Activated CD4-positive, alpha-beta T cell treated with anti-CD3 and anti-CD28 coated beads, Interleukin-2, amount 50 U/mL, for 1 hour (primary cell): ENCODE data around the gene MAP3K5.
"Not testable (repeated sequence)": the region's sequence is repeated elsewhere in the genome, so short reads cannot be mapped to it uniquely, and the experiment has no call there.

Source experiments
- DNase-seq: peaks from one replicate; pipeline ENCODE4 v3.0.0-alpha.2; 2020

MAP3K5 gene

GRCh38 chr6:136719280-136720044 is 72.8 kb downstream of the MAP3K5 start:
- DNase-seq: no peak

DNA sequence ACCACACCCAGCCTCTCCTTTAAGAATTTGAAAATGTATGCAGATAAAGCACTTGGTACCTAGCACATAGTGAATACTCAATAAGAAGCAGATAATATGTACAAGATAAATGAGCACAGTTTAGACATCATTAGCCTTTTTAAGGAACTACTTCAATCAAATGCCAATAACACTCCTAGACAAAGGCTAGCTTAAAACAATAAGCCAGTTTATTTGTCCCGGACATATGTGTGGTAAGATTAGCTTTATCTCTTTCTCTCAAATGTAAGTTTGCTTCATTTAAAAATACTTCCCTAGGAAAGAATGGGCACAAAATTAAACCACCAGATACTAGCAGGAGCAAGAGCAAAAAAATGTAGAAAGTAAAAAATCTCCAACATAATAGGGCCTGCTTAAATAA is 73.8 kb downstream of the MAP3K5 start:
- DNase-seq: no peak

GRCh38 chr6:136717716-136717990 is 74.6 kb downstream of the MAP3K5 start:
- DNase-seq: no peak

- DNase-seq: no peak
These were observed 75.2 kb downstream of the MAP3K5 start for GRCh38 chr6:136716917-136717715.

DNA sequence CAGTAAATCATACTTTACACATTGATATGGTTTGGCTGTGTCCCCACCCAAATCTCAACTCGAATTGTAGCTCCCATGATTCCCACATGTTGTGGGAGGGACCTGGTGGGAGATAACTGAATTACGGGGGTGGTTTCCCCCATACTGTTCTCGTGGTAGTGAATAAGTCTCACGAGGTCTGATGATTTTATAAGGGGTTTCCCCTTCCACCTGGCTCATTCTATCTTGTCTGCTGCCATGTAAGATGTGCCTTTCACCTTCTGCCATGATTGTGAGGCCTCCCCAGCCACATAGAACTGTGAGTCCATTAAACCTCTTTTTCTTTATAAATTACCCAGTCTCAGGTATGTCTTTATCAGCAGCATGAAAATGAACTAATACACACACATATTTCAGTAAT is 79.6 kb downstream of the MAP3K5 start:
- not testable (repeated sequence) for DNase-seq

DNA sequence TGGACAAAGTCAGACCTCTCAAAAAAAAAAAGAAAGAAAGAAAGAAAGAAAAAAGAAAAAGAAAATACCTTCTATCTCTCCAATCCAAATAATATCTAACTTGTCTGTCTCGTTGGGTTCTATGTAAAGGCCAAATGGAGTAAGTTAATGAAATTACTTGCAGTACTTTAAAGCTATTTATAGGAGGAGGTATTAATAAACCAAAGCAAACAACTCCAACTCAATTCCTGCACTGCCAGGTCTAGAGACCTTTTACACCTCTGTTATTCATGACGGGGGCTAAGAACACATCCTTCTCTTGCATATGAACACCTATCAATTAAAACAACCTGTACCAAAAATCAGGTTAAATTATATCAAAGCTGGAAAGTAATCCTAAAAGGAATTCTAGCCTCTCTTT is 80.6 kb downstream of the MAP3K5 start:
- DNase-seq: no peak

GRCh38 chr6:136710877-136711552 is 81.3 kb downstream of the MAP3K5 start:
- DNase-seq: no peak

DNA sequence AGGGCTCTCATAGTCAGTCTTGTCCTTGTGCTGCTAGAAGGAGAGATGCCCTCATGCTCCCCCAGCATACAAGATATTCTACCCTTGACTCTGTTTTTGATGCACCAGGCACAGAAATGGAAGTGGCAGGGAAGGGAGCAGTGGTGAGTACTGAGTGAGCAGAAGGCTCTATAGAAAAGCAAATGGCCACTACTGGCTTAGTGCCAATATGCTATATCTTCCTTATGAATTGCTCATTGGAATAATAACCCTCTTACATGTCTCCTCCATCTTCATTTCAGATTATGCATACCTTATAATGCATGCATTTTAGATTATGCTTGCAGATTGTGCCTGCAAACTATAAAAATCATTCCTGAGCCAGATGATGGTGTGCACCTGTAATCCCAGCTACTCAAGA is 82.8 kb downstream of the MAP3K5 start:
- no peak for DNase-seq

DNA sequence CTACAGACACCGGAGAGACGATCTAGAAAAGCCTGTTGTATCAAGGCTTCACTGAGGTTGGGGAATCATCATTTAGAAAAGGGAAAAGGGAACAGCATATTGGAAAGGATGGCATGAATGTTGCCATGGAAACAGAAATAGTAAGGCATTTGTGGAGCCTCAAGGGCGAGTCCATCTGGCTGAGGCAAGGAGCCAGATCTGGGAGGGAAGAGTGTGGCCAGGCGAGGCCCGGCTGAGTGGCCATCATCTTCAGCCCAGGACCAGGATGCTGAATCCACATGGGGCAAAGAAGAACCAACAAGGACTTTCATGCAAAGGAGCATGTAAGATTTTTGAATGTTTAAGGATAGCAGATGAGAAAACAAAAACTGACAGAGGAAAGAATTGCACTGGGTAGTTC is 85.8 kb downstream of the MAP3K5 start:
- no peak for DNase-seq

GRCh38 chr6:136703331-136703865 is 88.9 kb downstream of the MAP3K5 start:
- DNase-seq: no peak

GRCh38 chr6:136701045-136701444 is 91.2 kb downstream of the MAP3K5 start:
- DNase-seq: no peak

GRCh38 chr6:136699358-136699757 is 92.9 kb downstream of the MAP3K5 start:
- no peak for DNase-seq

- no peak for DNase-seq
These were observed 95.4 kb downstream of the MAP3K5 start for GRCh38 chr6:136696783-136697364.

DNA sequence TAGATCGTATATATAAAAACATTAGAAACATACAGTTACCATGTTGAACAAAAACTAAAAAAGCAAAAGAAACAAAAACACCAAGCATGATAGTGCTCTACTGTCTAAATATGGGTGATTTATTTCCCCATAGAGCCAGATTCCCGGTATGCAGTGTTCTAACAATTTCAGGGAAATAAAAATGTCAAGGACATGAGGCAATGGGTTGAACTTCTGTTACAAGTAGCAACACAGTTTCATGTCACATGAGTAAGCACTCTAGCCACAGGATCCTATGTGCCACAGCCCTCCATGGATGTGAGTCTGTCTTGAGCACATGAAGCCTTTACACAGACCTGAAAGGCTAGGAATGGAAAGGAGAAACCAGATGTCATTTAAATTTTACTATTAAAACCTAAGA is 96.0 kb downstream of the MAP3K5 start:
- no peak for DNase-seq

- no peak for DNase-seq
These were observed 96.9 kb downstream of the MAP3K5 start for GRCh38 chr6:136695412-136695811.

DNA sequence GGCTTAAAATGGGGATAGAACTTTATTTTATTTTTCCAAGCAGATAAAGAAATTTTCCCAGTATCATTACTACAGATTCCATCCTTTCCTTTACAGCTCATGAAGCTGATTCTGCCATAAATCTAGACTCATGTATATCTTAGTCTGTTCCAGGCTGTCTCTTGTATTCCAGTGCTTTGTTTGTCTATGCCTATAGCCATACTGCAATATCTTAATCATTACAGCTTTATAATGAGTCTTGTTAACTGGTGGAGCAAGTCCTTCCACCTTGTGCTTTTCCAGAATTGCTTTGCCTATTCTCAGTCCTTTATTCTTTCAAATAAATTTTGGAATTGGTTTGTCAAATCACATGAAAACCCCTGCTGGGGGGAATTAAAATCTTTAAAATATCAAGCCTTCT is 99.2 kb downstream of the MAP3K5 start:
- no peak for DNase-seq

GRCh38 chr6:136687894-136688293 is 104.4 kb downstream of the MAP3K5 start:
- DNase-seq: not testable (repeated sequence)

GRCh38 chr6:136685540-136686108 is 106.7 kb downstream of the MAP3K5 start:
- DNase-seq: no peak

- DNase-seq: no peak
These were observed 107.8 kb downstream of the MAP3K5 start for GRCh38 chr6:136684466-136684865.

DNA sequence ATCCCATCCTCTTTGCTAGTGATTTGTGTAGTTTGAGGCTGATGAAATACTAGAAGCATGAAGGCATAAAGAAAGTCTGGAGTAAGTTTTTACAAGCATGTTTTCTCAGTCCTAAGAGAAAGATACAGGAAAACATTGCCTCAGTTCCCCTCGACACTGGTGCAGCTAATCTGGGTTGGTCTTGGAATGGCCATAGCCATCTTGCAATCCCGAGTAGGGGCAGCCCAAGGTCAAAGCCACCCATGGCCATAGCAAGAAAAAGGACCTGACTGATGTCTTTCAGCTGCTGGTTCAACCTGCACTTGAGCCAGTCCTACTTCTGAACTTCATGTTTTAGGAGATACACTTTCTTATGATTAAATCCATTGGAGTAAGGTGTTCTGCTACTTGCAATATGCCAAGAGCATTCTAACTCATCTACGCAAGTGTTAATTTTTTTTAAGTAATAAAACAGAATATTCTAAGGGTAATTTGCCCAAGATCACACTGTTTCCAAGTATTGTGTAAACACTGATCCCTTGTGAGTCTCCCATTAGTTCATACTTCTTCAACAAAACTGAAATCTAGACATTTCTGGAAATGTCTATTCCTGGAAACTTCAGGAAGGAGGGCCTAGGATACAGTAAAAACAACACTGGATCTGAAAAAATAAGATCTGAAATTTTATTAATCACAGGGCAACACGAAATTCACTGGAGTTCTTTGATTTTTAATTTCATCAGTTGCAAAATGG is 108.9 kb downstream of the MAP3K5 start:
- no peak for DNase-seq

DNA sequence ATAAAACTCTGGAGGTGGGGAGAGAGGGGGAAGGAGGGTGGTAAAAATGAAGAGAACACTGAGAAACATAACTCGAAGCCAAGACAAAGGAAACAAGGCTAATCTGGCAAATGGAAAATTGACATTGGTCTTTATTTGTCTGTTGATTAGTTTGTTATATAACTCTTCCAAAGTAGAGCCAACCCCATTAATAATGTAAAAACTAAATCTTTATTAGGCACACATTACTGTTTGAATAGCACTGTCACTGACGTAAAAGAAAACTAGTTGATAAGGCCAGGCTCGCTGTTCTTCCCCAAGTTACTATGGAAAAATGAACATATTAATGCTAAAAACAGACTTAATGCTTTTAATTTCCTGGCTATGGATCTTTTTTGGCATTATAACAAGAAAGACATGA is 110.0 kb downstream of the MAP3K5 start:
- DNase-seq: no peak

DNA sequence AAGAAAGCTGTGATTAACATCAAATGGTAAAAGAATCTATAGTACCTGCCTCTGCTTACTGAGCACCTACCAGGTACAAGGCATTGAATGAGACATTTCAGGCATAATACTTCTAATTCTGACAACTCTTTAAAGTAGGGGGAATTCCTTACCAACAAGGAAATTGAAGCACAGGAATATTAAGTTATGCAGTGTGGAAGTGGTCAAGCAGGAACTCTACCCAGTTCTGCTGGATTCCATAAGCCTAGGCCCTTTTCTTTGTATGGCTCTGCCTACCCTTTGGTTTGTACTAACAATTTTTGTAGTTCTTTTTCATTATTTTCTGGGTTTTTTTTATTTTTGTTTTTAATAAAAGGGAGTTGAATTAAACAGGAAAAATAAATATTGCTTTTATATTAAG is 114.5 kb downstream of the MAP3K5 start:
- DNase-seq: no peak
